GM23338 (cell line): Measurements from ENCODE around the gene GRIK2. TPM values are rescaled to one million over a fixed set of nuclear protein-coding genes. Genes with fewer than 3 reads are reported as not detected.

Source experiments
- ATAC-seq: fragments of 200-7000 bp; cut with Tn5 transposase; 3 replicates; pipeline ENCODE4 v1.9.1; 2020
- DNase-seq: peaks from one replicate; pipeline ENCODE4 v3.0.0-alpha.2; 2015; ENCODE audit warnings: low spot score
- H2AFZ ChIP-seq: fragments of 200-600 bp; sonication (generic); 2 replicates; pipeline ENCODE4 v1.8.0; 2016; ENCODE audit warnings: antibody characterized with exemption, mild to moderate bottlenecking, moderate library complexity
- H3F3A ChIP-seq: fragments of 200-600 bp; sonication (generic); replicated peaks from 2 replicates; pipeline ENCODE4 v1.8.0; 2017; ENCODE audit warnings: antibody characterized with exemption, mixed run types, low read depth
- H3K27ac ChIP-seq: fragments of 200-600 bp; sonication (generic); 2 replicates; pipeline ENCODE4 v1.6.1; 2016; ENCODE audit warnings: low read depth
- H3K27me3 ChIP-seq: fragments of 200-600 bp; sonication (generic); 2 replicates; pipeline ENCODE4 v1.8.0; 2016; ENCODE audit warnings: mild to moderate bottlenecking, mixed run types, moderate library complexity; ENCODE audit not compliant: insufficient read depth
- H3K36me3 ChIP-seq: fragments of 200-600 bp; sonication (generic); 2 replicates; pipeline ENCODE4 v1.8.0; 2016; ENCODE audit warnings: mild to moderate bottlenecking; ENCODE audit not compliant: insufficient read depth
- H3K4me1 ChIP-seq: fragments of 200-600 bp; sonication (generic); 2 replicates; pipeline ENCODE4 v1.8.0; 2016; ENCODE audit warnings: mild to moderate bottlenecking, moderate library complexity; ENCODE audit not compliant: insufficient read depth
- H3K4me2 ChIP-seq: fragments of 200-600 bp; sonication (generic); 2 replicates; pipeline ENCODE4 v1.7.1; 2017; ENCODE audit warnings: mixed run types
- H3K4me3 ChIP-seq: fragments of 200-600 bp; sonication (generic); 2 replicates; pipeline ENCODE4 v1.6.1; 2016; ENCODE audit warnings: mixed run types
- H3K79me2 ChIP-seq: fragments of 200-600 bp; sonication (generic); replicated peaks from 2 replicates; pipeline ENCODE4 v1.8.0; 2017; ENCODE audit warnings: mild to moderate bottlenecking; ENCODE audit not compliant: insufficient read depth
- H3K9me2 ChIP-seq: fragments of 200-600 bp; sonication (generic); 2 replicates; pipeline ENCODE4 v1.8.0; 2017; ENCODE audit not compliant: insufficient read depth
- H4K20me1 ChIP-seq: fragments of 200-600 bp; sonication (generic); replicated peaks from 2 replicates; pipeline ENCODE4 v1.8.0; 2017; ENCODE audit warnings: mild to moderate bottlenecking; ENCODE audit not compliant: insufficient read depth
- H3K27ac Mint-ChIP-seq: 2 replicates; pipeline ENCODE4 v1.8.0; 2020; ENCODE audit warnings: inconsistent platforms, mild to moderate bottlenecking, moderate library complexity, mixed read lengths
- H3K27me3 Mint-ChIP-seq: 3 replicates; pipeline ENCODE4 v1.8.0; 2022; ENCODE audit warnings: low read depth, mild to moderate bottlenecking, moderate library complexity, mixed read lengths, inconsistent platforms; ENCODE audit not compliant: insufficient read depth, poor library complexity
- H3K36me3 Mint-ChIP-seq: 3 replicates; pipeline ENCODE4 v1.8.0; 2021; ENCODE audit warnings: low read depth, mild to moderate bottlenecking, inconsistent platforms, moderate library complexity, mixed read lengths
- H3K4me1 Mint-ChIP-seq: 3 replicates; pipeline ENCODE4 v1.8.0; 2020; ENCODE audit warnings: mild to moderate bottlenecking, inconsistent platforms, mixed read lengths
- H3K4me3 Mint-ChIP-seq: 3 replicates; pipeline ENCODE4 v1.8.0; 2021; ENCODE audit warnings: moderate library complexity, mild to moderate bottlenecking, inconsistent platforms, mixed read lengths
- H3K9me3 Mint-ChIP-seq: 3 replicates; pipeline ENCODE4 v1.8.0; 2020; ENCODE audit warnings: moderate library complexity, mild to moderate bottlenecking, inconsistent platforms, mixed read lengths
- CREB1 ChIP-seq: fragments of 250-450 bp; sonication (Bioruptor Pico); IDR thresholded peaks from 2 replicates; pipeline ENCODE4 v1.5.0; 2020; ENCODE audit warnings: low read depth, mild to moderate bottlenecking, moderate library complexity
- EZH2 ChIP-seq: fragments of 200-600 bp; sonication (generic); IDR thresholded peaks from one replicate; pipeline ENCODE4 v1.8.0; 2017; ENCODE audit warnings: antibody characterized with exemption, mild to moderate bottlenecking, low read depth; ENCODE audit not compliant: unreplicated experiment
- EZH2phosphoT487 ChIP-seq: fragments of 200-600 bp; sonication (generic); IDR thresholded peaks from one replicate; pipeline ENCODE4 v1.8.1; 2018; ENCODE audit warnings: antibody characterized with exemption; ENCODE audit not compliant: unreplicated experiment
- NANOG ChIP-seq: IDR thresholded peaks from 2 replicates; pipeline ENCODE4 v1.6.1; 2016; ENCODE audit warnings: antibody characterized with exemption, borderline replicate concordance
- POLR2AphosphoS5 ChIP-seq: IDR thresholded peaks from 2 replicates; pipeline ENCODE4 v1.6.1; 2016; ENCODE audit warnings: antibody characterized with exemption, low read depth
- STAT1 ChIP-seq: IDR thresholded peaks from one replicate; pipeline ENCODE4 v1.6.1; 2016; ENCODE audit warnings: antibody characterized with exemption; ENCODE audit not compliant: unreplicated experiment
- ZNF114 ChIP-seq: fragments of 250-450 bp; sonication (Bioruptor Pico); IDR thresholded peaks from 2 replicates; pipeline ENCODE4 v1.5.0; 2020; ENCODE audit warnings: mild to moderate bottlenecking, moderate library complexity
- ZNF331 ChIP-seq: fragments of 250-450 bp; sonication (Bioruptor Pico); IDR thresholded peaks from 2 replicates; pipeline ENCODE4 v1.5.0; 2020; ENCODE audit warnings: low read depth, mild to moderate bottlenecking, moderate library complexity
- polyA plus RNA-seq: library from polyadenylated mRNA; unstranded; fragments of >200 nt; fragmentation: Nextera tagmentation; extraction: Ambion mirVana; gene quantifications from 2 replicates; pipeline ENCODE4 v1.2.1, GENCODE V29; 2016
- total RNA-seq: library from RNA; depleted of rRNA; stranded (reverse); fragments of >200 nt; shearing (Covaris generic); gene quantifications from 2 replicates; pipeline ENCODE4 v1.2.3, GENCODE V29; 2014
- TF ChIP-seq, protein P1 (sequence below), 2 experiments: fragments of 200-600 bp in 1 of 2; sonication (generic) in 1 of 2; conservative IDR thresholded peaks; 2 replicates each; pipeline versions ENCODE4 v1.5.1 to v1.6.1; 2016 to 2017; ENCODE audit warnings: antibody characterized with exemption in 2 of 2, low read depth in 2 of 2, mild to moderate bottlenecking in 2 of 2, moderate library complexity in 1 of 2
- TF ChIP-seq, protein P2 (sequence below): IDR thresholded peaks from 2 replicates; pipeline ENCODE4 v1.6.1; 2016; ENCODE audit warnings: antibody characterized with exemption
- TF ChIP-seq, protein P3 (sequence below): fragments of 250-450 bp; sonication (Bioruptor Pico); IDR thresholded peaks from 2 replicates; pipeline ENCODE4 v1.5.0; 2020; ENCODE audit warnings: mild to moderate bottlenecking, moderate library complexity

The GRIK2 gene
- total and polyA plus RNA-seq, 2 experiments from 2014 or later = 0.73 to 3.0 TPM

DNA sequence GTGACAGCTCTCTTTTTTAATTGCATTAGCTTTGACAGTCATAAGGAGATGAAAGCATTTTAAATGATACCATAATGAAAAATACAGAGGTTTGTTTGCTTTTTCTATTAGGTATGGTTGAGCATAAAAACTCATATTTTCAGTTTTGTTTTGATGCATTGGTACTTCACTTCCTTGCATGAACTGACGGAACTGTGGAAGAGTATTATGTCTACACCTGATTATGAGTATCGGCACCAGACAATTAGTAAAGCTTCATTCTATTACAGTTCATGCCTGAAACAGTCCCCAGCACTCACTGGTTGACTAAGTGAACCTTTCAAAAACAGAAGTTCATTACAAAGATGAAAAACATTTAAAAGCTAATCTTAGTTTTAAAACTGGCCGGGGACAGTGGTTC lies 593.0 kb downstream of the GRIK2 start (continued):
- TF ChIP-seq, protein P1, sequence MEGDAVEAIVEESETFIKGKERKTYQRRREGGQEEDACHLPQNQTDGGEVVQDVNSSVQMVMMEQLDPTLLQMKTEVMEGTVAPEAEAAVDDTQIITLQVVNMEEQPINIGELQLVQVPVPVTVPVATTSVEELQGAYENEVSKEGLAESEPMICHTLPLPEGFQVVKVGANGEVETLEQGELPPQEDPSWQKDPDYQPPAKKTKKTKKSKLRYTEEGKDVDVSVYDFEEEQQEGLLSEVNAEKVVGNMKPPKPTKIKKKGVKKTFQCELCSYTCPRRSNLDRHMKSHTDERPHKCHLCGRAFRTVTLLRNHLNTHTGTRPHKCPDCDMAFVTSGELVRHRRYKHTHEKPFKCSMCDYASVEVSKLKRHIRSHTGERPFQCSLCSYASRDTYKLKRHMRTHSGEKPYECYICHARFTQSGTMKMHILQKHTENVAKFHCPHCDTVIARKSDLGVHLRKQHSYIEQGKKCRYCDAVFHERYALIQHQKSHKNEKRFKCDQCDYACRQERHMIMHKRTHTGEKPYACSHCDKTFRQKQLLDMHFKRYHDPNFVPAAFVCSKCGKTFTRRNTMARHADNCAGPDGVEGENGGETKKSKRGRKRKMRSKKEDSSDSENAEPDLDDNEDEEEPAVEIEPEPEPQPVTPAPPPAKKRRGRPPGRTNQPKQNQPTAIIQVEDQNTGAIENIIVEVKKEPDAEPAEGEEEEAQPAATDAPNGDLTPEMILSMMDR (conservative IDR thresholded peaks at IDR 0.05; ENCODE audit: low read depth in 2 of 2) = no peak
- TF ChIP-seq ZNF114 (CRISPR knock-in tag) (no peak), CREB1 (no peak), STAT1 (no peak), NANOG (no peak), ZNF331 (CRISPR knock-in tag) (no peak), EZH2phosphoT487 (no peak), EZH2 (no peak)
- TF ChIP-seq, protein P2, sequence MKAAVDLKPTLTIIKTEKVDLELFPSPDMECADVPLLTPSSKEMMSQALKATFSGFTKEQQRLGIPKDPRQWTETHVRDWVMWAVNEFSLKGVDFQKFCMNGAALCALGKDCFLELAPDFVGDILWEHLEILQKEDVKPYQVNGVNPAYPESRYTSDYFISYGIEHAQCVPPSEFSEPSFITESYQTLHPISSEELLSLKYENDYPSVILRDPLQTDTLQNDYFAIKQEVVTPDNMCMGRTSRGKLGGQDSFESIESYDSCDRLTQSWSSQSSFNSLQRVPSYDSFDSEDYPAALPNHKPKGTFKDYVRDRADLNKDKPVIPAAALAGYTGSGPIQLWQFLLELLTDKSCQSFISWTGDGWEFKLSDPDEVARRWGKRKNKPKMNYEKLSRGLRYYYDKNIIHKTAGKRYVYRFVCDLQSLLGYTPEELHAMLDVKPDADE = no peak

DNA sequence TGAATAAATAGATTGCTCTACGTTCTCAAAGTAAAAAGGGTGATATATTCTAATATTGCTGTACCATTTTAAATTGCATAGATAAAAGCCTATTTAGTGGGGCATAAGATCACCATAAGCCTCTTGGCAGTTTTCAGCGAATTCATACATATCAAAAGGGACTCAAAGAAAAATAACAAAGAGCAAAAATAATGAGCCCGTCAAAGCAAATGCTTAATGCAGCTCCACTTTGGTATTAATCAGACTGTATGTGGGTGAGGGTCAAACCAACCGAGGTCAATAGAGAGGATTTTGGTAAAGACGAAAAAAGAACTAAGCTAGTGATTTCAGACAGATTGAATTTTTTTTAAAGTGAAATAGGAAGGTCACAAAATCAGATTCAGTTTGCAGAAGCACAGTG lies 598.8 kb downstream of the GRIK2 start:
- Histone ChIP-seq H3K36me3 (no peaks in the 10 kb centered on the region), H3F3A (no peaks in the 10 kb centered on the region), H3K4me2 (no peak overlapping the region), H3K27ac (no peak overlapping the region), H3K4me3 (no peak overlapping the region), H2AFZ (no peak overlapping the region), H3K79me2 (no peaks in the 10 kb centered on the region), H3K4me1 (no peaks in the 10 kb centered on the region), H4K20me1 (no peaks in the 10 kb centered on the region), H3K27me3 (no peaks in the 10 kb centered on the region), H3K9me2 (no peaks in the 10 kb centered on the region)
- peaks cover 5% of the 10 kb centered on the region; the same call in 2 of the 3 replicates for H3K4me1 Mint-ChIP-seq
- peak overlapping the region; percentile 88; the same call in 1 of the 2 replicates for H3K27ac Mint-ChIP-seq
- H3K27me3 Mint-ChIP-seq = no peaks in the 10 kb centered on the region
- ATAC-seq (no peak), DNase-seq (no peak)
- no peak overlapping the region for H3K4me3 Mint-ChIP-seq
- H3K36me3 Mint-ChIP-seq = no peaks in the 10 kb centered on the region
- no peaks in the 10 kb centered on the region for H3K9me3 Mint-ChIP-seq
- TF ChIP-seq, protein P1 (conservative IDR thresholded peaks at IDR 0.05; ENCODE audit: low read depth in 2 of 2) = no peak
- TF ChIP-seq, protein P2 = no peak
- TF ChIP-seq, protein P3, sequence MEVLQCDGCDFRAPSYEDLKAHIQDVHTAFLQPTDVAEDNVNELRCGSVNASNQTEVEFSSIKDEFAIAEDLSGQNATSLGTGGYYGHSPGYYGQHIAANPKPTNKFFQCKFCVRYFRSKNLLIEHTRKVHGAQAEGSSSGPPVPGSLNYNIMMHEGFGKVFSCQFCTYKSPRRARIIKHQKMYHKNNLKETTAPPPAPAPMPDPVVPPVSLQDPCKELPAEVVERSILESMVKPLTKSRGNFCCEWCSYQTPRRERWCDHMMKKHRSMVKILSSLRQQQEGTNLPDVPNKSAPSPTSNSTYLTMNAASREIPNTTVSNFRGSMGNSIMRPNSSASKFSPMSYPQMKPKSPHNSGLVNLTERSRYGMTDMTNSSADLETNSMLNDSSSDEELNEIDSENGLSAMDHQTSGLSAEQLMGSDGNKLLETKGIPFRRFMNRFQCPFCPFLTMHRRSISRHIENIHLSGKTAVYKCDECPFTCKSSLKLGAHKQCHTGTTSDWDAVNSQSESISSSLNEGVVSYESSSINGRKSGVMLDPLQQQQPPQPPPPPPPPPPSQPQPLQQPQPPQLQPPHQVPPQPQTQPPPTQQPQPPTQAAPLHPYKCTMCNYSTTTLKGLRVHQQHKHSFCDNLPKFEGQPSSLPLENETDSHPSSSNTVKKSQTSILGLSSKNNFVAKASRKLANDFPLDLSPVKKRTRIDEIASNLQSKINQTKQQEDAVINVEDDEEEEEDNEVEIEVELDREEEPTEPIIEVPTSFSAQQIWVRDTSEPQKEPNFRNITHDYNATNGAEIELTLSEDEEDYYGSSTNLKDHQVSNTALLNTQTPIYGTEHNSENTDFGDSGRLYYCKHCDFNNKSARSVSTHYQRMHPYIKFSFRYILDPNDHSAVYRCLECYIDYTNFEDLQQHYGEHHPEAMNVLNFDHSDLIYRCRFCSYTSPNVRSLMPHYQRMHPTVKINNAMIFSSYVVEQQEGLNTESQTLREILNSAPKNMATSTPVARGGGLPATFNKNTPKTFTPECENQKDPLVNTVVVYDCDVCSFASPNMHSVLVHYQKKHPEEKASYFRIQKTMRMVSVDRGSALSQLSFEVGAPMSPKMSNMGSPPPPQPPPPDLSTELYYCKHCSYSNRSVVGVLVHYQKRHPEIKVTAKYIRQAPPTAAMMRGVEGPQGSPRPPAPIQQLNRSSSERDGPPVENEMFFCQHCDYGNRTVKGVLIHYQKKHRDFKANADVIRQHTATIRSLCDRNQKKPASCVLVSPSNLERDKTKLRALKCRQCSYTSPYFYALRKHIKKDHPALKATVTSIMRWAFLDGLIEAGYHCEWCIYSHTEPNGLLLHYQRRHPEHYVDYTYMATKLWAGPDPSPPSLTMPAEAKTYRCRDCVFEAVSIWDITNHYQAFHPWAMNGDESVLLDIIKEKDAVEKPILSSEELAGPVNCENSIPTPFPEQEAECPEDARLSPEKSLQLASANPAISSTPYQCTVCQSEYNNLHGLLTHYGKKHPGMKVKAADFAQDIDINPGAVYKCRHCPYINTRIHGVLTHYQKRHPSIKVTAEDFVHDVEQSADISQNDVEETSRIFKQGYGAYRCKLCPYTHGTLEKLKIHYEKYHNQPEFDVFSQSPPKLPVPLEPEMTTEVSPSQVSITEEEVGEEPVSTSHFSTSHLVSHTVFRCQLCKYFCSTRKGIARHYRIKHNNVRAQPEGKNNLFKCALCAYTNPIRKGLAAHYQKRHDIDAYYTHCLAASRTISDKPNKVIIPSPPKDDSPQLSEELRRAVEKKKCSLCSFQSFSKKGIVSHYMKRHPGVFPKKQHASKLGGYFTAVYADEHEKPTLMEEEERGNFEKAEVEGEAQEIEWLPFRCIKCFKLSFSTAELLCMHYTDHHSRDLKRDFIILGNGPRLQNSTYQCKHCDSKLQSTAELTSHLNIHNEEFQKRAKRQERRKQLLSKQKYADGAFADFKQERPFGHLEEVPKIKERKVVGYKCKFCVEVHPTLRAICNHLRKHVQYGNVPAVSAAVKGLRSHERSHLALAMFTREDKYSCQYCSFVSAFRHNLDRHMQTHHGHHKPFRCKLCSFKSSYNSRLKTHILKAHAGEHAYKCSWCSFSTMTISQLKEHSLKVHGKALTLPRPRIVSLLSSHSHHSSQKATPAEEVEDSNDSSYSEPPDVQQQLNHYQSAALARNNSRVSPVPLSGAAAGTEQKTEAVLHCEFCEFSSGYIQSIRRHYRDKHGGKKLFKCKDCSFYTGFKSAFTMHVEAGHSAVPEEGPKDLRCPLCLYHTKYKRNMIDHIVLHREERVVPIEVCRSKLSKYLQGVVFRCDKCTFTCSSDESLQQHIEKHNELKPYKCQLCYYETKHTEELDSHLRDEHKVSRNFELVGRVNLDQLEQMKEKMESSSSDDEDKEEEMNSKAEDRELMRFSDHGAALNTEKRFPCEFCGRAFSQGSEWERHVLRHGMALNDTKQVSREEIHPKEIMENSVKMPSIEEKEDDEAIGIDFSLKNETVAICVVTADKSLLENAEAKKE = no peak
- no peak for TF ChIP-seq CREB1
- no peak for TF ChIP-seq POLR2AphosphoS5
- no peak for TF ChIP-seq NANOG
